Peyer's patch (tissue), 4 donors: ENCODE results near the gene TCF4.

Experiments
- POLR2A ChIP-seq, 2 donors: fragments of 450-650 bp; IDR thresholded peaks; one replicate each; pipeline ENCODE4 v1.5.1; 2017; ENCODE audit warnings: antibody characterized with exemption in 2 of 2, mild to moderate bottlenecking in 2 of 2, moderate library complexity in 2 of 2
- TF ChIP-seq, protein P1 (sequence below), 6 experiments: fragments of 450-650 bp in 4 of 6; fragments of 200-600 bp in 2 of 6; sonication (generic) in 1 of 6; IDR thresholded peaks; one replicate each; pipeline ENCODE4 v1.5.1; 2017 to 2019; ENCODE audit warnings: antibody characterized with exemption in 6 of 6, mild to moderate bottlenecking in 3 of 6, moderate library complexity in 1 of 6

GRCh38 chr18:55510809-55511208 lies 77.2 kb downstream of the TCF4 start:
- TF ChIP-seq, protein P1, sequence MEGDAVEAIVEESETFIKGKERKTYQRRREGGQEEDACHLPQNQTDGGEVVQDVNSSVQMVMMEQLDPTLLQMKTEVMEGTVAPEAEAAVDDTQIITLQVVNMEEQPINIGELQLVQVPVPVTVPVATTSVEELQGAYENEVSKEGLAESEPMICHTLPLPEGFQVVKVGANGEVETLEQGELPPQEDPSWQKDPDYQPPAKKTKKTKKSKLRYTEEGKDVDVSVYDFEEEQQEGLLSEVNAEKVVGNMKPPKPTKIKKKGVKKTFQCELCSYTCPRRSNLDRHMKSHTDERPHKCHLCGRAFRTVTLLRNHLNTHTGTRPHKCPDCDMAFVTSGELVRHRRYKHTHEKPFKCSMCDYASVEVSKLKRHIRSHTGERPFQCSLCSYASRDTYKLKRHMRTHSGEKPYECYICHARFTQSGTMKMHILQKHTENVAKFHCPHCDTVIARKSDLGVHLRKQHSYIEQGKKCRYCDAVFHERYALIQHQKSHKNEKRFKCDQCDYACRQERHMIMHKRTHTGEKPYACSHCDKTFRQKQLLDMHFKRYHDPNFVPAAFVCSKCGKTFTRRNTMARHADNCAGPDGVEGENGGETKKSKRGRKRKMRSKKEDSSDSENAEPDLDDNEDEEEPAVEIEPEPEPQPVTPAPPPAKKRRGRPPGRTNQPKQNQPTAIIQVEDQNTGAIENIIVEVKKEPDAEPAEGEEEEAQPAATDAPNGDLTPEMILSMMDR (IDR thresholded peaks at IDR 0.05), result no peak
- TF ChIP-seq POLR2A (IDR thresholded peaks at IDR 0.05), result no peak
